ENCODE data around the gene ZNF117.
"Not testable (repeated sequence)": the region's sequence is repeated elsewhere in the genome, so short reads cannot be mapped to it uniquely, and the experiment has no call there.

- TF ChIP-seq NFIC (IDR thresholded peaks at IDR 0.05), result 0 out of 2 replicates have a peak, but pooled peaks have one; percentile 20
- not testable (repeated sequence) for TF ChIP-seq REST (IDR thresholded peaks at IDR 0.05; ENCODE audit: low read depth); USF1 (IDR thresholded peaks at IDR 0.05); TAF1 (IDR thresholded peaks at IDR 0.05; ENCODE audit: low read depth); CEBPB (IDR thresholded peaks at IDR 0.05); TEAD4 (IDR thresholded peaks at IDR 0.05)
- peak; percentile 52; the same call in 1 of the 2 replicates for TF ChIP-seq EGR1 (IDR thresholded peaks at IDR 0.05)
Measured at GRCh38 chr7:64950673-64951072, 40.2 kb downstream of the ZNF117 start.
